GM21381 (cell line): Measurements from ENCODE around the gene CD300LB.
A peak's percentile ranks its signal among the peaks of the same experiment; 100 is the strongest.

Experiments used
- ATAC-seq: cut with Tn5 transposase; IDR thresholded peaks from one replicate; pipeline ENCODE4 v1.9.1; 2021; ENCODE audit warnings: mild to moderate bottlenecking, moderate library complexity; ENCODE audit not compliant: unreplicated experiment

The CD300LB gene

GRCh38 chr17:74550602-74551001 is 19.3 kb upstream of the CD300LB start:
- ATAC-seq: no peak

- no peak for ATAC-seq
Observed at GRCh38 chr17:74549343-74549742, 18.1 kb upstream of the CD300LB start.

GRCh38 chr17:74547736-74548135 is 16.5 kb upstream of the CD300LB start:
- ATAC-seq: no peak

- ATAC-seq: no peak
Observed at GRCh38 chr17:74547264-74547663, 16.0 kb upstream of the CD300LB start.

DNA sequence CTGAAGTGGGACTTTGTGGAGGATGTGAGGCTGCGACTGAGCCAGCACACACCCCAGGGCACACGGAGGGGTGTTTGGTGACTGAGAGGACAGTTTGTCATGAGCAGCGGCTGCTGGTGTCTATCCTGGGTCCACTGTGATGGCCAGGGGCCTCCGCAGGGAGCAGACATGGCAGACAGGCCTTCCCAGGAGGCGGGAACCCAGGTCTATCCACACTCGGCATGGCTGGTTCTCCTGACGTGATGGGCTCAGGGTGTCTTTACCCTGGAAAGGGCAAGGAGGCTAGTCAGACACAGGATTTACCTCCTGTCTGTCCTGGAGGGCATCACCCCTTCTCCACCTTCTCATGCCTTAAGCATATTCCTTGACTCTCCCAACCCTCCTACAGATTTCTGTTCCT is 15.3 kb upstream of the CD300LB start:
- no peak for ATAC-seq

GRCh38 chr17:74545843-74546230 is 14.6 kb upstream of the CD300LB start, which contains the start of gene CD300C:
Gene CD300C, minus strand, starts transcription at chr17:74546115. Its CDS starts 333 bp downstream, at chr17:74545782.
- ATAC-seq: no peak

DNA sequence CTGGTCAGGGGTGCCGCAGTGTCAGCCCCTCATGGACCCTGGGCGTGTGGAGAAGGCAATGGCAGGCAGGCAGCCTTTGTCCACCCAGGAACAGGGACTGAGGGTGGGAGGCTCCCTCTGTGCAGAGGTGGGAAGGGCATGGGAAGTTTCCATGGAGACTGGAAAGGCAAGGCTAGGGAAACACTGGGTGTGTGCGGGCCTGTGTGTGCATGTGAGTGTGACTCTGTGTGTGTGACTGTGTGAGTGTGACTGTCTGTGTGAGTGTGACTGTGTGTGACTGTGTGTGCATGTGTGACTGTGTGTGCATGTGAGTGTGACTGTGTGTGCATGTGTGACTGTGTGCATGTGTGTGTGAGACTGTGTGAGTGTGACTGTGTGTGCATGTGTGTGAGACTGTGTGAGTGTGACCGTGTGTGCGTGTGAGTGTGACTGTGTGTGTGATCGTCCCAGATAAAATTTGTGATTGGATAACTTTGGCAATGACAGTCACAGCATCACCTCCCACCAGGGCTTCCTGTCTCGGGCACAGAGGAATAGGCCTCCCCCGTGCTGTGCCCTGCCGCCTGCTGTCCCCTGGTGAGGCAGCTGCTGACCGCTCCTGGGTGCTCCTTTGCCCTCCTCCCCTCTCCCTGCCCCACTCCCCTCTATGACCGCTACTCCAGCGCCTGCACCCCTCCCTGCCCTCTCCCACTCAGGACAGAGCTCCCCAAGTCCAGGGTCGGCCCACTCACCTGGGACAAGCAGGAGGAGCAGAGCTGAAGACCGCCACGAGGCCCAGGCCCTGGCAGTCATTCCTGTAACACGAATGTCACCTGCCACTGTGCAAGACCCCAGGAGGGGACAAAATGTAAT is 13.9 kb upstream of the CD300LB start:
- ATAC-seq: no peak

DNA sequence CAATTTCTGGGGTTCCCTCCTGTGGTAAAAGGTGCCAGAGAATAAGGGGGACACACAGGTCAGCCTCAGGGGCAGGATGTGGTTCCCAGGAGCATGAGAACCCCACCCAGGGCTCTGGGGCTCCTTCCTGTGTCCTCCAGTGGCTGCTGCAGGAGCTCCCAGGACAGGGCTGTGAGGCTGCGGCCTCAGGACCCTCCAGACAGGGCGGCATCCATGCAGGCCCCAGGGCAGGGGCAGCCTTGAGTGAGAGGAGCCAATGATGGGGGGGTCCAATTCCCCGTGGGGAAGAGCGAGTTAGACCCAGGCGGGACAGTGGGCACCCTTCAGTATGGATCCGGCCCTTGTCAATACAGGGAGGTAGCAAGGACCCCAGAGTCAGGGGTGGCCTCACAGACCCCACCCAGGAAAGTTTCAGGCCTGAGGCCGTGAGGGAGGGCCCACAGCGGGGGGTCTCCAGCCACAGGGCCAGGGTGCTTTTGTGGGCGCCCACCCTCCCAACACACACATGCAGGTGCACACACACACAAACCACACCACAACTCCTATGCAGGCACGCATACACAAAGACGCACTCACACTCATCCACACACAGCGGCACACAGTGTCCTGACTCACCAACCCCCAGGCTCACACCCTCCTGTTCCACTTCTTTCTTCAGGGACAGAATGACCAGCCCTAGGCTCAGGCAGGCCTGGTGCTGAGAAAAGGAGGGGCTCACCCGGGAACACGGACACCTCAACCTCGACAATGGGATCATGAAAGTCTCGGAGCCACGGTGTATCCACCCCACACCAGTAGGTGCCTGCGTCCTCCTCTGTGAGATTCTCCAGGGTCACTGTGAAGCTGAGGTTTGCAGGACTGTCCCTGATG is 12.9 kb upstream of the CD300LB start:
- ATAC-seq: no peak

GRCh38 chr17:74543406-74543805 is 12.1 kb upstream of the CD300LB start:
- ATAC-seq: no peak

DNA sequence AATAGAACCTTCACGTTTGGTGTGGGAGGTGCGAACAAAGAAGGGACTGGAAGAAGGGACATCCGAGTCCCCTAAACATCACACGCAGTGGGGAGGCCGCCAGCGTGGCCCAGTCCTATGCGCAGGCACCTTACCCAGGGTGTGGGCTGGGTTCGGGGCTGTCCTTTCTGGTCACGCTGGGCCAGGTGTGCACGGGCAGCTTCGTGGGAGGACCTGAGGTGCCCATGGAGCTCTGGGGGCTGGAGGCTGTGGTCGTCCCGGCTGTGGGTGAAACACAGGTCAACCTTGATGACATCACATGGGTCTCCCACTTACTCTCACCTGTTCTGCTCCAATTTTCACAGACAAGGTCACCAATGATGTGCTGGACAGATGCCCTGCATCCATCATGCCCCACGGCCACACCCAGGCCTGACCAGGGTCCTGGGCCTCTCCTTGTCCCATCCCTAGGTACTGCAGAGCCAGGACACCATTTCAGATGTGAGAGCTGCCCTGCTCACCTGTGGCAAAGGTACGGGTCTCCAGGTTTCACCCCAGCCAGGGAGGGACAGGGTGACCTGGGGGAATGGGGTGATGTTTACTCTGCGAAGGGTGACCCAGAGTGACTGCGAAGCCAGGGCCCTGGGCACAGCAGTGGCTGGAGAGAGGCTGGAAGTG is 11.6 kb upstream of the CD300LB start:
- no peak for ATAC-seq

DNA sequence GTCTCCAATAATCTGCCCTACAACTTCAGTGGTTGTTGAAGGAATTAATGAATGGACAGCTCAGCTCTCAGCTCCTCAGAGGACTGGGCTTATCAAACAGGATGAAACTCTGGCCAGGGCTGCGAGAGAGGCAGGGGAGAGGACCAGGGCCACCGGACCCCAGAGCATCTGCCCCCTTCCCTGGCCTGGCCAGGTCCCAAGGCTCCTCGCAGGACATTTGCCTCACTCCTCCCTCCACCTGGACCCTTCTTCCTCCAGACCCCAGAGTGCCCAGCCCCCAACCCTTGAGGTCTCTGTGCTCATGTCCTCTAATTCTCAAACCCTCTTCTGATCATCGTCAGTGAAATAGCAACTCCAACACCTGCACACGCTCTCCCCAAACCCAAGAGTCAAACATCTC is 10.9 kb upstream of the CD300LB start:
- ATAC-seq: no peak

DNA sequence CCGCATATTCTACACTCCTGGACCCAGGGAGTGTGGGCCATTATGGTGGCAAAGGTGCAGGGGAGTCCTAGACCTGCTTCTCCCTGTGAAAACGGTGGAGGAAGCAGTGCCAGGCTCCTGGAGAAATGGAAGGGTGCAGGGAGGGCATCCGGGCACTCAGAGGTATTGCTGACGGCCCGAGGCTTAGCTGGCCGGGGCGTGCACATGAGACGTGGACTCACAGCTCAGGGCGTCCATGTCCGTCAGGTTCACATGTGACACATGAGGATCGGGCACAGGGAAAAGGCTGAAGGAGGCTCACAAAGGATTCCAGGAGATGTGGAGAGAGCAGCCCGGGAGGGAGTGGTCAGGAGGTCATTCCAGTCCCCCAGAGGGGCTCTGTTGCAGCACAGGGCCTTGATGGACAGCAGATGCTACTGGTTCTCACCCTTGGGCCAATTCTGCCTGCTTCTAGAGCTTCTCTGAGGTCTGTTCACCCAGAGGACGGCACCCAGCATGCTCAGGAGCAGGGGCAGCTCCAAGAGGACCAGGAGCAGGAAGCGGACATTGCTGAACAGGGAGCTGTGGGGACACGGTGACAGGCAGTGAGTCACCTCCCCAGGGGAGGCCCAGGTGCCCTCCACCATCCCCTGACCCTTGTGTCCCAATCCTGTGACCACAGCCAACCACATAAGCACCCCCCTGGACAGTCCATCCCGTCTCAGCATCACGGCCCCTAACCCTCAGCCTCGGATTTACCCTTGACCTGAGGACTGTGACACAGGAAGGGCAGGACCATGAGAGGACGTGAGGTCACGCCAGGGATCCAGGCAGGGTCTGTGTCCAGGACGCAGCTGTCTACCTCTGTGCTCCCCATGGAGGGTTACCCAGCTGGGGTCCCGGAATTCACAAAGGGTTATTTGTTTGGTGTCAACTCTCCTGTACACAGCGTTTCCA is 10.2 kb upstream of the CD300LB start:
- no peak for ATAC-seq

DNA sequence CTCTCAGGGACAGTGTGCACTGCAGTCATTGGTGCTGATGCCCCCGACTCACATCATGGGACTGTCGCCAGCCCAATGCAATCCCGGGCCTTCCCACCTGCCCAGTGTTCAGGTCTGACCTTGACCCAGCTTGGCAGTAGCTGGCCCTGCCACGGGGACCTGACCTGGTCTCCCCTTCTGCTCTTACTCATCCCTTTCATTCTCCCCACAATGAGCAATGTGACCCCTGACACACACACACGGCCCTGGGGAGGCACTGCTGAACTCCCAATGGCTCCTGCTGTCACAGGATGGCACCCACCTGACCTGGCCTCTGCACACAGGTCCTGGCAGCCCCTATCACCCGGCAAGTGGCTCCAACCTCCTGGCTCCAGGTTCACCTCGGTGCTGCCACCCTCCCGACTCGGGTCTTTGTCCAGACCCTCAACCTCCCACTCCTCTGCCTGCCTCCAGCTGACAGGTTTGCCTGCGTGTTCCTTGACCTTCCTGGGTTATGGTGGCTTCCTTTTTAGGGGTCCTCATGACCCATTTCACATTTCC is 8.1 kb upstream of the CD300LB start:
- ATAC-seq: no peak

GRCh38 chr17:74536890-74537289 is 5.6 kb upstream of the CD300LB start:
- ATAC-seq: no peak

DNA sequence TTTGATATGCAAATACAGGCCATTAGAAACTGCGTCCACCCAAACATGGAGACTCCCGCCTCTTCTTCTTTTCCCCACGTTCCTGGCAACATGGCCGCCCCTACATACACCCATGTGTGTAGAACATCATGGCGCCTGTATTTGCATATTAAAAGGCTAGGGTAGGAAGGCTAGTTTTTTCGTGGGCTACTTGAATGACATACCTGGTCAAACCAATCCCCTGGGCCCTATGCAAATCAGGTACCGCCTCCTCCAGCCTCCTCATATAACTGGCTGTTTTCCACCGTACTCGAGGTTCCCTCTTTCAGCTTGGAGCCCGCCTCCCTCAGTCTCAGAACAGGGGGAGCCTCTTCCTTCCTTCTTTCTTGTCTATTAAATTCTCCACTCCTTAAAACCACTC is 840 bp upstream of the CD300LB start:
- ATAC-seq: no peak

GRCh38 chr17:74530831-74531150 is 484 bp downstream of the CD300LB start:
- ATAC-seq: no peak

GRCh38 chr17:74529243-74529642 is 2.0 kb downstream of the CD300LB start:
- no peak for ATAC-seq

DNA sequence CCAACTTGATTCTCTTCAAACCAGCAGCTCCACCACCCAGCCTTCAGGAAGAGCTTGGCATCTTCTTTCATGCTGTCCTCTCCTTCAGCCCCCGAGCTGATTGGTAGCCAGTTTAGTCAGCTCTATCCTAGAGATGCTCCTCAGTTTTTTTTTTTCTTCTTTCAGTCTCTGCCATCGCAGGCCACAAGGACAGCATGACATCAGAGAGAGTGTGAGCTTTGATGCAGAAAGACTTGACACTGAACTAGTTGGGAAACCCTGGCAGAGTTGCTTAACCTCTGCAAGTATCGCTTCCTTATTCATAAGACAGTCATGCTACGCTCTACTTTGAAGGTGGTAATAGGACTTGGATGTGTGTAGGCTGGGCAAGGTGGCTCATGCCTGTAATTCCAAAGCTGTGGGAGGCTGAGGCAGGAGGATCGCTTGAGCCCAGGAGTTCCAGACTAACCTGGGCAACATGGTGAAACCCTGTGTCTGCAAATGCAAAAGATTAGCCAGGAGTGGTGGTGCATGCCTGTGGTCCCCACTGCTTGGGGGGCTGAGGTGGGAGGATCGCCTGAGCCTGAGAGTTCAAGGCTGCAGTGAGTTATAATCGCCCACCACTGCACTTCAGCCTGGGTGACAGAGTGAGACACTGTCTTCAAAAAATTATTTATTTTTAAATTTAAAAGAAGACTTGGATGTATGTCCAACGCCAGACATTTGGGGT is 2.6 kb downstream of the CD300LB start:
- ATAC-seq: peak; percentile 85

DNA sequence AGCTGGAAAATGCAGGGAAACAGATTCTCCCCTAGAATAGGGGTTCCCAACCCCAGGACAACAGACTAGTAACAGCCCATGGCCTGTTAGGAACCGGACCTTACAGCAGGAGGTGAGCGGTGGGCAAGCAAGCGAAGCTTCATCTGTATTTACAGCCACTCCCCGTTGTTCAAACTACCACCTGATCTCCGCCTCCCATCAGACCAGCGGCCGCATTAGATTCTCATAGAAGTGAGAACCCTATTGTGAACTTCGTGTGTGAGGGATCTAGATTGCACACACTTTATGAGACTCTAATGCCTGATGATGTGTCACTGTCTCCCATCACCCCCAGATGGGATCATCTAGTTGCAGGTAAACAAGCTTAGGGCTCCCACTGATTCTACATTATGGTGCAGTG is 3.5 kb downstream of the CD300LB start:
- no peak for ATAC-seq

GRCh38 chr17:74527081-74527480 is 4.2 kb downstream of the CD300LB start:
- ATAC-seq: no peak
